HG03354 (cell line): ENCODE results near the gene ZBTB7C.
A peak's percentile ranks its signal among the peaks of the same experiment; 100 is the strongest.

Experiments used
- ATAC-seq: cut with Tn5 transposase; IDR thresholded peaks from one replicate; pipeline ENCODE4 v1.9.1; 2021; ENCODE audit warnings: mild to moderate bottlenecking; ENCODE audit not compliant: unreplicated experiment, poor library complexity, severe bottlenecking

The ZBTB7C gene

DNA sequence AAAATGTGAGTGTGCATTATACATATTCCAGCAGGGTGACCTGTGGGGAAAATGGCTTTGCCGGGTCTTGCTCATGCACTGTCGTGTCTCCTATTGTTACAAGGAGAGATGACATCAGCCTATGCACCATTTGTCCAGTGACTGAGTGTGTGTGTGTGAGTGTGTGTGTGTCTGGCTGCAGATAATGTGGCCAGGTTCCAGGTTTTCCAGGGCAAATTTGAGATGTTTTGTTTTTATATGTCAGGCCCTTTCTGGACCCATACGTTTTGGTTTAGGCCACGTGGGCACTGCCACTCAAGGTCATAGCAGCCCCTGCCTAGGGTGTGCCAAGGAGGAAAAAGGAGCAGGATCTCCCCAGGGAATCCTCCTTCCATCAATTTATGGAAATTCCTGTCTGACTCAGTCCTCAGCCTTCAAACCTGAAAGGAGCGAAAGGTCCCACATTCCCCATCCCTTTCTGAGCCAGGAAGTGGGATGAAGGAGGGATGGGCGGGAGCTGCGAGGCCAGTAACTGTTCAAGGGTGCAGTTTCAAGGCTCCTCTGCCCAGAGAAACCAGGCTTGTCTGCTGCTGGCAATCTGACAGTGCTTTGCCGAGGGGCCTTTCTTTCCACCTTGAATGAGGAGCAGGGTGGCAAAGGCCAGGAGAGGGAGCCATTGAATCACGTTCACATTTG lies 385.7 kb downstream of the ZBTB7C start:
- no peak for ATAC-seq

DNA sequence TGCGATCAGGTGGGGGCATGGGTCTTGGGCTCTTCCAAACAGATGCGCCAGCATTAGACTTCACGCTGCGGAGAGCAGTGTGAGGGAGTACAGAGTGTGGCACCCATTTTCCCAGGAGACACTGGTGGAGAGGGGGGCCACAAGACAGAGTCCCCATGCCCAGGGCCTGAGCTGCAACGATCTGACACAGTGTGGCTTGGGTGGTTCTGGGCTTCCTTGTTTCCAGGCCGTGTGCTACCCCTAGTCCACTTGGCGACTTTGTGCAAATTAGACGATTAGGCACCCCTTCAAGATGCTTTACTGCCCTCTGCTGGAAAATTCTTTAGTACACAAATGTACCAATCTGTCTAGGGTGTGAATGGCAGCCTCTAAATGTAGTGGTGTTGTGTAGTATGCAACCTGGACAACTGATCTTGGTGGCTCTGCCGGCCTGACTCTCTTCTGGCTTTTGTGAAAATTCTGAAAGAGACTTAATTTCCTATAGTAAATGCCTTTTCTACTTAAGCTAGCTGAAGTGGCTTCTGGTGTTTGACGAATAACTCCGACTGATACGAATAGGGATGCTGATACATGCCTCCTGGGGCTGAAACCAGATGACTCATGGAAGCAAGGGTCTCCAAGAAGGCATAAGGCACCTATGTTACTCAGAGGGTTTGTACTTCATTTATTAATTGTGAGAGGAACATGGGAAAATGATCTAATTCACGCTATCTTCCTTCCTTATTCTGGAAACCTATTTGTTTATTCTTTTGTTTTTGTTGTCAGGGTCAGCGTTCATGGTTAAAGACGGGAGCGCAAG lies 386.5 kb downstream of the ZBTB7C start:
- no peak for ATAC-seq

DNA sequence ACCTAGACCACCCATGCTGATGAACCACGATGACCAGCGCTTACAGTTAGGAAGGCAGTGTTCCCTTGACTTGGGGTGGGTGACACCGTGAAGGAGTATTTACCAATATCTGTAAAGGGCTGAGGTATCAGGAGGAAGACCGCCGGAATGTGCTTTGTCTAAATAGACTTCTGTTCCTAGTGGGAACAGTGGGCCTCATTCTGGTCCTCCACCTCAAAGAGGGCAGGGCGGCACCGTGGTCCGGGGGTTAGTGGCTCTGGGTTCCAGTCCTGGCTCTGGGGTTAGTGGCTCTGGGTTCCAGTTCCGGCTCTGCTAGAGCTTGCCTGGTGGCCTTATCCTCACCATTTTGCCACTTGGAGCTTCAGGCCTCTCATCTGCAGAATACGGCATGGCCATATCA lies 387.2 kb downstream of the ZBTB7C start:
- no peak for ATAC-seq

DNA sequence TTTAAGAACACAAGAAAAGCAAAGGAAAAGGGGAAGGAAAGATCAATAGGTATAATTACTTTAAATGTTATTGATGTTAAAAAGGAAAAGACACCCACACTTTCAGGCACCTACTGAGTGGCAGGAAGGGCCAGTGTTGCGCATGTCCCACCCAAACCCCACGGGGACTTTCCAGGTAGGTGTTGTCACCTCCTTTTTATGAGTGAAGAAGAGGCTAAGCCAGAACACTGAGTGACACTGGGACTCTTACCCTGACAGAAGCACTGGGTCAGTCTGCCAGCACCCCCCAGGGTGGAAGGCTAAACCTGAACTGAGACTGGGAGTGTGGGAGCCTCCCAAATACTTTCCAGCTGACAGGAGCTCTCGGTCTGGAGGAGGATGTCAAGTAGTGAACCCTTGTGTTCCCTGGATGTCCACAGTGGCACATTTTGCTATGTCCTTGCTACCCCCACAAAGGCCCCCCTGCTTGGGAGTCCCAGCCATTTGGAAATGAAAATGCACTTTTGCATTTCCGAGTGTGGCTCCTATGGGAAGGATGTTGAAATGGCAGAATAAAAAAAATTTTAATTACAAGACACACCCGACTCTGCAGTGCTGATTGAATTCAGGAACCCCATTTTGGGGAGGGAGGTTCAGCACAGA lies 387.8 kb downstream of the ZBTB7C start:
- no peak for ATAC-seq

DNA sequence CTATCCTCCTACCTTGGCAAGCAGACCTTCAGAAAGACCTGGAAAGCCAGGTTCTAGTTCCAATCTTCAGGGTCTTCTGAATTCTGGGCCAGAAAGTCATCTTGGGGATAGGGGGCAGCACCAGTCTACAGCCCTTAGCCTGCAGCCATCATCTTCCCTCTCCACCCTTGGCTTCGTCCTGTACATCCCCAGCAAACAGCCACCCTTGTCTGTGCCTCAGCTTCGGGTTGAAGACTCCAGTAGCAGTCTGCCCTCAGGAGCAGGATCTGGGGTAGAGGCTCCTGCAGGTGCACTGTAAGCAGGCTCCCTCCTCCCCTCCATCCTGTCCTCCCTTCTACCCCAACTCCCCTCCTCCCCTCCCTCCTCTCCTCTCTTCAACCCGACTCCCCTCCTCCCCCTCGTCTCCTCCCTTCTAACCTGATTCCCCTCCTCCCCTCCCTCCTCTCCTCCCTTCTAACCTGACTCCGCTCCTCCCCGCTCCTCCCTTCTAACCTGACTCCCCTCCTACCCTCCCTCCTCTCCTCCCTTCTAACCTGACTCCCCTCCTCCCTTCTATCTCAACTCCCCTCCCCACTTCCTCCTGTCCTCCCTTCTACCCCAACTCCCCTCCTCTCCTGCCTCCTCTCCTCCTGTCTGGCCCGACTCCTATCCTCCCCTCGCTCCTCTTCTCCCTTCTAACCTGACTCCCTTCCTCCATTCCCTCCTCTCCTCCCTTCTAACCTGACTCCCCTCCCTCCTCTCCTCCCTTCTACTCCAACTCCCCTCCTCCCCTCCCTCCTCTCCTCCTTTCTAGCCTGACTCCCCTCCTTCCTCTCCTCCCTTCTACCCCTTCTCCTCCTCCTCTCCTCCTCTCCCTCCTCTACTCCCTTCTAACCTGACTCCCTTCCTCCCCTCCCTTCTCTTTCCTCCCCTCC lies 388.6 kb downstream of the ZBTB7C start:
- no peak for ATAC-seq

DNA sequence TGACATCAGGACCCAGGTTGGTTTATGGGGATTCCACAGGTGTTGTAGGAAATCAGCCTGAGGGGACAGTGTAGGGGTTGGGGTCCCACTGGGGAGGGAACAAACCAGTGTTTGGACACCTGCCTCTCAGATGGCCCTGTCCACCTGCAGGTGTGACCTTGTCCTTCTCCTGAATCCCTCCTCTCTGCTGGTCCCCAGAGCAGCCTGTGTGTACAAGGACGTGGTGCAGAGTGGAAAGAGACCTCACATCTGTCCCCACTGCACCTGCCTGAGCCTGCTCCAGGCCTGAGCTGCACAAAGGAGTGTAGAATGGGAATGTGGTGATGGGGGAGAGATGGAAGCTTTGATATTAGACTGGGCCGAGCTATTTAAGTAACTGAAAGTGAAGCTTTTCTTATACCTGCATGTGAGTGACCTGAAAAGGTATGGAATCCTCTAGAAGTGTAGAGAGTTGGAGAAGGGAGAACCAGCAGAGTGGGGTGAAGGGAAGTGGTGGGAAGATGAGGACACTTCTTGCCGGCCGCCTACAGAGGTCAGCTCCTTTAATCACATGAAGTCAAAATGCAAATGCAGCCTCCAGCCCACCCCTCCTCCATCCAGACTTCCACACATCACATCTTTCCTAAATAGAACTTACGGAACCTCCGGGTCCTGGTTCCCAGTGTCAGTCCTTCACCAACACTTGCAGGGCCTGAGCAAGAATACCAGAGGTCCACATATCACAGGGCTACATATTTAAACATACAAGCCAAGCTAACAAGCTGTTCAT lies 389.4 kb downstream of the ZBTB7C start:
- ATAC-seq: no peak

DNA sequence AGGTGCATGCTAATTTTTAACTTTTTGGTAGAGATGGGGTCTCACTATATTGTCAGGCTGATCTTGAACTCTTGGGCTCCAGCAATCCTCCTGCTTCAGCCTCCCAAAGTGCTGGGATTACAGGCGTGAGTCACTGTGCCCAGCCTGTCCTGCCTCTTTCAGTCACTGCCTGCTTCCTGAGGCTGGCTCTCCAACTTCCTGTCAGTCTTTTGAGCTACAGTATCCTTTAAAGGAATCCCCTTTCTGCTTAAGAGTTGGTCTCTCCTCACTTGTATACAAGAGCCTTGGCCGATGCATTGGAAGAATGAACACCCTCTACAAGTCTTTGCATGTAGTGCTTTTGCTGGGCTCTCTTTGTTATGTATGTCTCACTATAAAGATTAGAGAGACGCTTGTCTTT lies 390.3 kb downstream of the ZBTB7C start:
- ATAC-seq: no peak

DNA sequence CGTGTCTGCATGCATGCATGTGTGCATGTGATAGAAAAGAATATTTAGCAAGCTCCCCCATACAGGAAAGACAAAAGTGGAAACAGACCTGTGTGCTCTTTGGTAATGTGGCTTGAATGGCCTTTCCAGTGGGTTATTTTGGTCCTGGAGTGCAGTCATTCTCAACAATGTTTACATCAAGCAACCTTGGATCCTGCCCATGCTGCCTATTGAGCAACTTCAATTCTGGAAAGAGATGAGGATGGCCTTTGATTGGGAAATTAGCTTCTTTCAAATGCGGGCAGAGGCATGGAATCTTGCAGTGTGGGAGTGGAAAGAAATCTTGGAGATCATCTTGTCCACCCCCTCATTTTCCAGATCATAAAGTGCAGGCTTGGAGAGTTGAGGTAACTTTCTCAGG lies 391.5 kb downstream of the ZBTB7C start:
- ATAC-seq: no peak

DNA sequence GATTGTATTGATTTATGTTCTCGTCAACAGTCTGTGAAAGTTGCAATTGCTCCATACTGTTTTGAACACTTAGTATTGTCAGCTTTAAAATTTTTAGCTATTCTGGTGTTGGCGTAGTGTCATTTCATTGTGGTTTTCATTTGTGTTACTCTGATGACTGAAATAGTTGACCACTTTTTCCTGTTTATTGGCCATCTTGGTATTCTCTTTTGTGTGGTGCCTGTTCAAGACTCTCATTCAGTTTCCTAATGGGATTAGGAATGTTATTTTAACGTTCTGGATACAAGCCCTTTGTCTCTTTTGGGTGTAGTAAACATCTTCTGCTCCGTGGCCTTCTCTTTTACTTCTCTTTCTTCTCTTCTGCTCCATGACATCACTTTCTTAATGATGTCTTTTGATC lies 396.0 kb downstream of the ZBTB7C start:
- no peak for ATAC-seq

DNA sequence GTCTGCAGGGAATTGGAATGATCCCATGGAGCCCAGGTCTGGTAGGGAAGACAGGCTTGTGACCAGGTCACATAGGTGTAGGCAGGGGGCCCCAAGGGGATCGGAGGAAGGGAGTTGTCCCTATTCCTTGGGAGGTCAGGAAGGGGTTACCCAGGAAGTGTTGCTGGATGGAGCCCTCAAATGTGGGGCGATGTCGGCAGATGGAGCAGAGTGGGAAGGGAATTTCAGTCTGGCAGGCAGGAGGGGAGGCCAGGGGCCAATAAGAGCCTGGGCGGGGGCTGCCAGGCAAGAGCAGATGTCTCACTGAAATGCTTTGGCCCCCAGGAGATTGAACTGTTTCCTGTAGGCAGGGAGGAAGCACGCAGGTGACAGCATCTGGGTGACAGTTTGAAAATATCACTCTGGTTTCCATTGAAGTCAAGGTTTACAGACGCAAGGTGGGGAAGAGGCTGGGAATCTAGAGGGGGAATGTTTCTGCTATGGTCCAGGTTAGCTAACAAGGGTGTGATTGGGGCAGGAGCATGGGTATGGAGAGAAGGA lies 397.2 kb downstream of the ZBTB7C start:
- no peak for ATAC-seq

DNA sequence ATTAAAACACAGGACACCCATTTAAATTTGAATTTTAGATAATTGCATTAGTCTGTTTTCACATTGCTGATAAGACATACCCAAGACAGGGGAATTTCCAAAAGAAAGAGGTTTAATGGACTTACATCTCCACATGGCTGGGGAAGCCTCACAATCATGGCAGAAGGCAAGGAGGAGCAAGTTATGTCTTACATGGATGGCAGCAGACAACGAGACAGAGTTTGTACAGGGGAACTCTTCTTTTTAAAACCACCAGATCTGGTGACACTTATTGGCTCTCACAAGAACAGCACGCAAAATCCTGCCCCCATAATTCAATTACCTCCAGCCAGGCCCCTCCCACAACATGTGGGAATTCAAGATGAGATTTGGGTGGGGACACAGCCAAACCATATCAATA lies 398.9 kb downstream of the ZBTB7C start:
- no peak for ATAC-seq

DNA sequence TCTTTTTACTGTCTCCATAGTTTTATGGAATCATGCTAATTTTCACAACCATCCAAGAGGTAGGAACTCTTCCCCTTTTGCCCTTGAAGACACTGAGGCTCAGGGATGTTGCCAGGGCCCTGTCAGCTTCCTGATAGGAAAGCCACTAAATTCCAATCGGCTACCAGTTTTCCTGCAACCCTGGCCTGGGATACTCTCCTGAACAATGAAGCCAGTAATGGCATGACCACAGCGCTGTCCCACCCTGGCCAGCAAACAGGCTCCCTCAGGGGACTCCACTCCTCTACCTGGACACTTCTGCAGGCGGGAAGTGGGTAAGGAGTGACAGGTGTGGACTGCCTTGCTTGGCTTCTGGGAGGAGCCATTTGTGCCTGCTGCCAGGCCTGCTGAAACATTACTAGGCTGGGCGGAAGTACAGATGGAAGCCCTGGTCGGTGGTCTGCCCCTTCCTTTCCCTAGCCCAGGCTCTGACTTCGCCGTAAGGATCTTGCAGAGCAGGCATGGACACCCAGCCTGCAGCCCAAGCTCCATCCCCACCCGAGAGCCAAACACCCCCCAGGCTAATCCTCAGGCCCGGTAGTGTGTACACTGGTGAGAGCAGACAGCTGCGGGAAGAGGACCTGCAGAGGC lies 400.0 kb downstream of the ZBTB7C start:
- no peak for ATAC-seq

DNA sequence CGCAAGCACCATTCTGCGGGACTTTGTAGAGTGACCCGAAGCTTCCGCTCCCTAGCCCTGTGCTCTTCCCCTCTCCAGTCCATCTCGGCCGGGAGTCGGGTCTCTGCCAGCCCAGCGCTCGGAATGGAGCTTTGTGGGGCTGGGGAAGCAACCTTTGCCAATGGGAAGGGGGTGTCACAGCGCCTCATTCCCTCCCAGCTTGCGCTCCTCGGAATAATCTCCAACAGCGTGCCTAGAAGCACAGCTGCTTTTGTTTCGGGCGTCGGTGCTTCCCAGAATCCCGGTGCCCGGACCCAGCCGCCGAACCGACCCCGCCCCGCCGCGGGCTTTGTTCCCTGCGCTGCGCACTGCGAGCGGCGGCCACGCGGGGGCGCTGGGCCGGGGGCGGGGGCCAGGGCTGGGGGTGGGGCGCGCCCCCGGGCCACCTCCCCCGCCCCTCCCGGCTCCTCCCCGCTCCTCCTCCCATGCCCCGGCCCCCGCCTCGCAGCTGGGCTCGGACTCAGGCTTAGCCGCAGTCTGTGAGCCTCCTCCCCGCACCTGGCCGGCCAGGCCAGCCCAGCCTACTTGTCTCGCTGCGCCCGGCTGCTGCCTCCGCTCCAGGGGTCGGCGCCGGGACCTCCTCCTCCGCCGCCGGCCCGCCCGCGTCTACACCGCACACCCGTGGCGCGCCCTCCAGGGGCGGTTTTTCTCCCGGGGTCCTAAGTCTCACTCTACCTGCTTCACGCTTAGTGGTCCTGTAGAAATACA lies 401.1 kb downstream of the ZBTB7C start:
- peak; percentile 85 for ATAC-seq

DNA sequence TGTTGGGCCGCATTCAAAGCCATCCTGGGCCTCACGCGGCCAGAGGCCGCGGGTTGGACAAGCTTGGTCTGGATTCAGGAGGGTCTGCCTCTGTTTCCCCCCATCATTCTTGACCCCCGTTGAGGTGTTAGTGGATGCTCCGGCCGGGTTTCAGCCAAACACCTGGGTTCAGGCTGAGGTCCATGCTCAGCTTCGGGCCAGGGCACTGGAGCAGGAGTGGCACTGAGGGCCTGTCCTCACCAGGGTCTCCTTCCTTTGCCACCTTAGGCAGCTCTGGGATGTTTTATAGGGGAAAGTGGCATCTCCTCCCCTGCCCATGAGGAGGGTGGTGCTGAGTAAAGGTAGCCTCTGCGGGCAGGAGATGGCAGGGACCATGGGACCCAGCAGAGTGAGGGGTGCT lies 401.8 kb downstream of the ZBTB7C start:
- ATAC-seq: no peak

DNA sequence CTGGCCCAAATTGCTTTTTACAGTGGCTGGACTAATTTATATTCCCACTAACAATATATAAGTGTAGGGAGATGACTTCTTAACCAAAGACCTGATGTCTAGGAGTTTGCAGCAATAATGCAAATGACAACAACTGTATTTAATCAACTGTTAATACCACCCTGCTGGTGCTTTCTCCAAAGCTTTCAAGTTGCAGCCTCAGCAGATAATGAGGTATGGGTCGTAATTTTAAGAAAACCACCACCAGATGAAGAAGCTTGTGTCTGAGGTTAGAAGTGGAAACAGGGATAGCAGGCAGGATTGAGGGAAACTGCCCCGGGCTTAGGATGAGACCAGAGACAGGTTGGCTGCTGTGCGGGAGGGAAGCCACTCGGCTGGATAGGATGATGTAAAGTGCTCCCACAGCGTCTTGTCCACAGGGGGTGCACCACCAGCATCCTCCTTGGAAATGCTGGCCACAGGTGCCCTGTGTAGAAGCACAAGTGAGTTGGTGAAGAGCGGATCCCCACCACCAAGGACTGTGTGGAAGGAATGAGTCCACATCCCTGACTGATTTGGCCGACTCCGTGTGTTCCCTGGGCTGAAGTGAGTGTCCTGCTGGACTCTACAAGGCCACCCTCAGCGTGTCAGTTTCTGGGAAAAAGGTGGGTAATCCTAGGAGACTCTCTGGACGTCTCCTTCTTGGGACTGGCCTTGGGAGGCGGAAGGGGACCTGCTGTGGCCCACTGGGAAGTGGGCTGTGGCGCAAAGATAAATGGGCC lies 402.6 kb downstream of the ZBTB7C start:
- ATAC-seq: no peak

DNA sequence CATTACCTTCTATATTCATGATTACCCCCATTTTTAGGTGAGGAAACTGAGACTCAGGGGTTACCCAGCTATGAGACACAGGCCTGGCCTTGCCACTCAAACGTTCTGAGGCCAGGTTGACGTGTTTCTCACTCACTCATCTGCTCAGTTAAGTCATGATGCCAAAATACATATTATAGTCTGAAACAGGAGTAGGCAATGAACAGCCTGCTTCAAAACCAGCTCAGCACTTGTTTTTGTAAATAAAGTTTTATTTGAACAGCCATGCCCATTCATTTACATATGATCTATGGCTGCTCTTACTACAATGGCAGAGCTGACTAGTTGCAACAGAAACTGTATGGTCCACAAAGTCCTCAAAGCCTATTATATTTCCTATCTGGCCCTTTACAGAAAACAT lies 404.6 kb downstream of the ZBTB7C start:
- ATAC-seq: no peak
